ENCODE results near the gene SLC13A4.

The SLC13A4 gene

GRCh38 chr7:135761751-135762488 lies 33.9 kb upstream of the SLC13A4 start:
- DNase-seq (ENCODE audit: low read depth): peak; percentile 69
- no peak for TF ChIP-seq CTCF (IDR thresholded peaks at IDR 0.05; ENCODE audit: insufficient read depth, low read depth, low read length, missing control alignments)
- H3K4me3 ChIP-seq (ENCODE audit: low read length): no peak overlapping the region

- no peak overlapping the region for H3K4me3 ChIP-seq (ENCODE audit: low read length)
- DNase-seq (ENCODE audit: low read depth): no peak
- TF ChIP-seq CTCF (IDR thresholded peaks at IDR 0.05; ENCODE audit: insufficient read depth, low read depth, low read length, missing control alignments): no peak
These were observed 31.5 kb upstream of the SLC13A4 start for GRCh38 chr7:135759532-135759931.

DNA sequence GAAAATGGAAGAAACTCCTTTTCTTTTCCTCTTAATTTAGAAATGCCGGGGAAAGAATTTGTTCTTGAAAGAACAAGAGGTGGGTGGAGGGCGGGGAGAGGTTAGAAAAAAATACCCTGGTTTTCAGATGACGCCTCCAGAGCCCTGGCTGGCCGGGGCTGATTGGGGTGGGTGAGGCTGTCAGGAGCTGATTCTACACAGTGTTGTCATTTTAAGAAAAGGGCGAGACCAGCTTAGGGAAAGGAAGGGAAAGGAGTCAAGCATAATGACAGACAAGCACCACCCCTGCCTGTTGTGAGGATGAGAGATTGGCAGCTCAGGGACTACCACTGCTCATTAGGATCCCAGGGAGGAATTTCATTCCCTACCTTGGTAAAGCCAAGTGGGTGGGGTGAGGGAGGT lies 30.5 kb upstream of the SLC13A4 start:
- no peak for TF ChIP-seq CTCF (IDR thresholded peaks at IDR 0.05; ENCODE audit: insufficient read depth, low read depth, low read length, missing control alignments)
- no peak overlapping the region for H3K4me3 ChIP-seq (ENCODE audit: low read length)
- peak; percentile 57 for DNase-seq (ENCODE audit: low read depth)

DNA sequence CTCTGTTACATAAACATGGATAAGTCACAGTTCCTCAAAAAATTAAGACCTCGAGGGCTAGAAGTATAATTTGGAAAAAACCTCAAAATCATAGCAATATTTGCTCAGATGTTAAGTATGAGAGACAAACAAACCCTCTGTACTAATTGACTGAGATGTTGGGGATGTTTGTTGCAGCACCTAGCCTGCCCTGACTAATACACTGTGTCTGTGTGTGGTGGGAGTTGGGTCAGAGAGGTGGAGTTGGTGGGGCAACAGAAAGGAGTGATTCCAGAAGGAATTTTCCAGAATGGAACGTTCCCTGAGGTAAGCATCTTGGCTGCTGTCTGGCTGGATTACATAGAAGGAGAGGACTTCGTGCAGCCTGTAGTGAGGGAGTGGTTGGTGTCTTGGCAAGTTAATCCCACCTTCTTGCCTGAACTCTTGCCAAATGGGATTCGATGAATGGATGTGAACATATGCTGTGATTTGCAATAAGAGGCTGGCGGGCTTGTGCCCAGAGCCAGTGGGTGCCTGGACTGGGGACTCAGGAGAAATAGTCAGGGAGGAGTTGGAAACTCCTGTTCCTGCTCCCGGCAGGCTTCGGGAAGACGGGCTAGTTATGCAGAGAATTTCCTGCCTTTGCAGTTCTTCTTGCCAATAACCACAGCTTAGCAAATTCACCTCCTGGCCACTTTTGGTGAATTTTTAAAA lies 29.9 kb upstream of the SLC13A4 start:
- no peak overlapping the region for H3K4me3 ChIP-seq (ENCODE audit: low read length)
- peak; percentile 40 for DNase-seq (ENCODE audit: low read depth)
- no peak for TF ChIP-seq CTCF (IDR thresholded peaks at IDR 0.05; ENCODE audit: insufficient read depth, low read depth, low read length, missing control alignments)

- no peak for DNase-seq (ENCODE audit: low read depth)
- no peak overlapping the region for H3K4me3 ChIP-seq (ENCODE audit: low read length)
- TF ChIP-seq CTCF (IDR thresholded peaks at IDR 0.05; ENCODE audit: insufficient read depth, low read depth, low read length, missing control alignments): no peak
These were observed 28.2 kb upstream of the SLC13A4 start for GRCh38 chr7:135756191-135756590.

- no peak for DNase-seq (ENCODE audit: low read depth)
- no peak for TF ChIP-seq CTCF (IDR thresholded peaks at IDR 0.05; ENCODE audit: insufficient read depth, low read depth, low read length, missing control alignments)
- H3K4me3 ChIP-seq (ENCODE audit: low read length): no peak overlapping the region
These were observed 27.4 kb upstream of the SLC13A4 start for GRCh38 chr7:135755351-135755753.
